Sigmoid colon (tissue), 7 donors: ENCODE data around the gene WDR48. TPM values are rescaled to one million over a fixed set of nuclear protein-coding genes. Genes with fewer than 3 reads are reported as not detected.

ENCODE experiments used
- DNase-seq: peaks from one replicate; pipeline ENCODE4 v3.0.0-alpha.2; 2019
- H3K27ac ChIP-seq, 4 donors: fragments of 200-600 bp; sonication (generic); one replicate each; pipeline ENCODE4 v1.5.1; 2016 to 2019; ENCODE audit warnings: mild to moderate bottlenecking in 1 of 4
- H3K27me3 ChIP-seq, 3 donors: fragments of 200-600 bp; sonication (generic); one replicate each; pipeline ENCODE4 v1.5.1; 2019; ENCODE audit warnings: mild to moderate bottlenecking in 1 of 3
- H3K36me3 ChIP-seq, 4 donors: fragments of 200-600 bp; sonication (generic); one replicate each; pipeline ENCODE4 v1.5.1; 2016 to 2019
- H3K4me1 ChIP-seq, 4 donors: fragments of 200-600 bp; sonication (generic); one replicate each; pipeline ENCODE4 v1.5.1; 2017 to 2019
- H3K4me3 ChIP-seq, 4 donors: fragments of 200-600 bp; sonication (generic); one replicate each; pipeline ENCODE4 v1.5.1; 2017 to 2019; ENCODE audit warnings: mild to moderate bottlenecking in 2 of 4, moderate library complexity in 1 of 4
- H3K9me3 ChIP-seq, 4 donors: fragments of 200-600 bp in 3 of 4; sonication (generic) in 3 of 4; one replicate each; pipeline versions ENCODE4 v1.5.1 to v1.6.1; 2013 to 2019
- EP300 ChIP-seq, 4 donors: sonication (generic); formaldehyde crosslinking; IDR thresholded peaks; one replicate each; pipeline ENCODE4 v1.6.1; 2017; ENCODE audit warnings: antibody characterized with exemption in 4 of 4
- POLR2A ChIP-seq, 2 donors: fragments of 450-650 bp; IDR thresholded peaks; one replicate each; pipeline ENCODE4 v1.6.1; 2016; ENCODE audit warnings: antibody characterized with exemption in 2 of 2, mild to moderate bottlenecking in 2 of 2, moderate library complexity in 2 of 2
- POLR2AphosphoS5 ChIP-seq, 4 donors: sonication (generic); formaldehyde crosslinking; IDR thresholded peaks; one replicate each; pipeline ENCODE4 v1.6.1; 2017; ENCODE audit warnings: antibody characterized with exemption in 4 of 4
- WGBS, 2 donors: extraction: QIAGEN DNeasy Blood & Tissue Kit; methylation state at CpG; one replicate each; pipeline ENCODE4 v1.1.7; 2013; 5-methylcytosine and 5-hydroxymethylcytosine counted together
- intact Hi-C: fragments of 100-400 bp; cut with DNase I; formaldehyde crosslinking; loops from one replicate; pipeline ENCODE4 v1.15.1; 2023
- polyA plus RNA-seq, 3 donors: library from polyadenylated mRNA; stranded (reverse); fragments of 200-250 nt; gene quantifications; one replicate each; pipeline ENCODE4 v1.2.3, GENCODE V29; 2013
- total RNA-seq, 4 donors: library from RNA; depleted of rRNA; stranded (reverse); fragments of >200 nt; gene quantifications; one replicate each; pipeline ENCODE4 v1.1.0, GENCODE V29; 2016
- TF ChIP-seq, protein P1 (sequence below), 4 experiments: fragments of 450-650 bp in 3 of 4; fragments of 200-600 bp in 1 of 4; IDR thresholded peaks; one replicate each; pipeline ENCODE4 v1.5.1; 2016 to 2019; ENCODE audit warnings: antibody characterized with exemption in 4 of 4, mild to moderate bottlenecking in 3 of 4, moderate library complexity in 2 of 4
- donor health status: healthy with polysubstance abuse.
- donor health status: Bipolar disorder and iron deficiency.
- donor health status: healthy.

WDR48 gene
- total and polyA plus RNA-seq, 7 donors, result 15.3 to 50.2 (median 37.4) TPM

DNA sequence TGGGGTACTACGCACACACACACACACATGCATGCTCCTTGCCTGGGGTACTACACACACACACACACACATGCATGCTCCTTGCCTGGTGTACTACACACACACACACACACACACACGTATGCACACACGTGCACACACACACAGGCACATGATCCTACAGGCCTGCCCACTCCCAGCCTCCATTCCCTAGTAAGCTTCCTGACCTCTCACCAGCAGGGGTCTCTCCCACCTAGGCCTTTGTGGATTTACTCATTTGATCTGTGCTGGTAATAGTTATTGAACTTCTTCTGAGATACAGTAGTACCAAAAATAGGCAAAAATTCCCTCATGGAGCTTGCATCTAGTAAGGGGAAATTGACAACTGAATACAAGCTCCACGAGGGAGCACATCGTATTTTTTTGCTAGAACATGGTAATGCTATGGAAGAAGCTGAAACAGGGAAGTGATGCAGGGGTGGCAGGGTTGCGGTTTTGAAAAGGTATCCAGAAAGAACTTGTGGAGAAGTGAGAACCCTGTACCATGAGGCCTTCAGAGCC lies 74.8 kb downstream of the WDR48 start:
- no peak overlapping the region for H3K4me3 ChIP-seq
- TF ChIP-seq, protein P1, sequence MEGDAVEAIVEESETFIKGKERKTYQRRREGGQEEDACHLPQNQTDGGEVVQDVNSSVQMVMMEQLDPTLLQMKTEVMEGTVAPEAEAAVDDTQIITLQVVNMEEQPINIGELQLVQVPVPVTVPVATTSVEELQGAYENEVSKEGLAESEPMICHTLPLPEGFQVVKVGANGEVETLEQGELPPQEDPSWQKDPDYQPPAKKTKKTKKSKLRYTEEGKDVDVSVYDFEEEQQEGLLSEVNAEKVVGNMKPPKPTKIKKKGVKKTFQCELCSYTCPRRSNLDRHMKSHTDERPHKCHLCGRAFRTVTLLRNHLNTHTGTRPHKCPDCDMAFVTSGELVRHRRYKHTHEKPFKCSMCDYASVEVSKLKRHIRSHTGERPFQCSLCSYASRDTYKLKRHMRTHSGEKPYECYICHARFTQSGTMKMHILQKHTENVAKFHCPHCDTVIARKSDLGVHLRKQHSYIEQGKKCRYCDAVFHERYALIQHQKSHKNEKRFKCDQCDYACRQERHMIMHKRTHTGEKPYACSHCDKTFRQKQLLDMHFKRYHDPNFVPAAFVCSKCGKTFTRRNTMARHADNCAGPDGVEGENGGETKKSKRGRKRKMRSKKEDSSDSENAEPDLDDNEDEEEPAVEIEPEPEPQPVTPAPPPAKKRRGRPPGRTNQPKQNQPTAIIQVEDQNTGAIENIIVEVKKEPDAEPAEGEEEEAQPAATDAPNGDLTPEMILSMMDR (IDR thresholded peaks at IDR 0.05), result peak; percentile 56 to 86 (median 67)
- no peak for TF ChIP-seq POLR2AphosphoS5 (IDR thresholded peaks at IDR 0.05)
- no peak for TF ChIP-seq EP300 (IDR thresholded peaks at IDR 0.05)
- no peak for TF ChIP-seq POLR2A (IDR thresholded peaks at IDR 0.05)
- DNase-seq, result peak; percentile 70
- WGBS, 2 donors, result 51 to 54% methylated on average over 6 of the region's 6 CpGs
- intact Hi-C loops, result loop anchor here (1.0 to 5.0 kb wide), 2 partner anchors 66 to 162 kb away; partner anchors contain the start of gene XIRP1
- H3K27ac ChIP-seq, result peak overlapping the region in 1 of 4 donors; percentile 65
- H3K4me1 ChIP-seq, result peaks cover 0 to 14% (median 10%) of the 10 kb centered on the region in 4 donors
- no peaks in the 10 kb centered on the region for H3K36me3 ChIP-seq
- no peaks in the 10 kb centered on the region for H3K27me3 ChIP-seq
- no peaks in the 10 kb centered on the region for H3K9me3 ChIP-seq

DNA sequence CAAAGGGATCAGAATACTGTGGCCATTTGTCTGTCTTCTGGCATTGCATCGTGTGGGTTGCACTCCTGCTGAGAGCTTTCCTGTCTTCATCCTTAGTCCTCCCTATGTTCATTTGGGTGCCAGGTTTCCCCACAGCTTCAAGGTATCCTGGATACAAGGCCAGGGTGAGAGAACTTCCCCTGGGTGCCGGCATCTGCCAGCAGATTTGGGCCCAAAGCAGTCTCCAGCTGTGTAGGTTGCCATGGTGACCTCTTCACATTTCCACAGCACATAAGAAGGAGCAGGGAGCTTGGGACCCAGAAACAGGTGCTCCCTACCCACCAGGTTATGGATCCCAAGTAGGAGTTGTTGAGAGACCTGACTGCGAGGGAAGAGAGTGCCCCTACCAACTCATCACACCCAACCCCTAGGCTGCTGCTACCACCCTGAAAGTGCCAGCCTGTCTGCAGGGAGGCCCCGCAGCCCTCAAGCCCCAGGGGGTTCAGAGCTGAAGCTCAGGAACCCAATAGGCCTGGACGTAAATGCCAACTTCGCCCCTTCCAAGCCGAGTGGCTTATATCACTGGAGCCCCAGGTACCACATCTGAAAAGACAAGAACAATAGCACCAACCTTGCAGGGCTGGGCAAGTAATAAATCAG lies 75.6 kb downstream of the WDR48 start:
- peak overlapping the region in 1 of 4 donors; percentile 3 for H3K27ac ChIP-seq
- H3K4me1 ChIP-seq, result peaks cover 0 to 14% (median 10%) of the 10 kb centered on the region in 4 donors
- no peaks in the 10 kb centered on the region for H3K36me3 ChIP-seq
- intact Hi-C loops, result loop anchor here (5.0 kb wide), 1 partner anchor 65 kb away; the partner anchor contains the start of gene XIRP1
- TF ChIP-seq, protein P1 (IDR thresholded peaks at IDR 0.05), result no peak
- no peak for TF ChIP-seq EP300 (IDR thresholded peaks at IDR 0.05)
- no peak for TF ChIP-seq POLR2A (IDR thresholded peaks at IDR 0.05)
- no peak for TF ChIP-seq POLR2AphosphoS5 (IDR thresholded peaks at IDR 0.05)
- no peaks in the 10 kb centered on the region for H3K27me3 ChIP-seq
- no peak overlapping the region for H3K4me3 ChIP-seq
- peak; percentile 44 for DNase-seq
- H3K9me3 ChIP-seq, result no peaks in the 10 kb centered on the region
- 74 to 90% methylated on average over 7 of the region's 7 CpGs for WGBS, 2 donors

DNA sequence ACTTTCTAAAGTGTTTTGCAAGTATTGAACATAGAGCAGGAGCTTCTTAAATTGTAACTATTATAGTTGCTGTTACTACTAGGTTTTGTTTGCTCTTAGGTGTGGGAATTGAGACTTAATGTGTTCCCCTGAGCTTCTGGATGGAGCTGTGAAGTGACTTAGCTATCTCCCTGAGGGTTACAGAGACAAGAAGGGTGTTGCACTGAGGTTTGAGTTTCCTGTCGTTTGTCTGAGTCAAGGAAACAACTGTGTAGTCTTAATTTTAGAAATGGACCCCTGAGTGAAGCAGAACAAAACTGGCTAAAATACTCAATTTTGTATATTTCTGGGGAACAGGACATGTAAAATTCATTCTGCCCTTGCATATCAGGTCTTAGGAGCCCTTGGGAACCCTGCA lies 76.1 kb downstream of the WDR48 start:
- no peaks in the 10 kb centered on the region for H3K36me3 ChIP-seq
- H3K4me3 ChIP-seq, result no peak overlapping the region
- TF ChIP-seq, protein P1 (IDR thresholded peaks at IDR 0.05), result no peak
- TF ChIP-seq POLR2A (IDR thresholded peaks at IDR 0.05) (no peak), EP300 (IDR thresholded peaks at IDR 0.05) (no peak), POLR2AphosphoS5 (IDR thresholded peaks at IDR 0.05) (no peak)
- H3K9me3 ChIP-seq, result no peaks in the 10 kb centered on the region
- intact Hi-C loops, result loop anchor here (5.0 kb wide), 1 partner anchor 64 kb away; the partner anchor contains the start of gene XIRP1
- H3K27me3 ChIP-seq, result no peaks in the 10 kb centered on the region
- DNase-seq, result no peak
- no peak overlapping the region for H3K27ac ChIP-seq
- WGBS, 2 donors, result 28 to 46% methylated on average over 1 of the region's 1 CpG
- peaks cover 0 to 14% (median 10%) of the 10 kb centered on the region in 4 donors for H3K4me1 ChIP-seq

DNA sequence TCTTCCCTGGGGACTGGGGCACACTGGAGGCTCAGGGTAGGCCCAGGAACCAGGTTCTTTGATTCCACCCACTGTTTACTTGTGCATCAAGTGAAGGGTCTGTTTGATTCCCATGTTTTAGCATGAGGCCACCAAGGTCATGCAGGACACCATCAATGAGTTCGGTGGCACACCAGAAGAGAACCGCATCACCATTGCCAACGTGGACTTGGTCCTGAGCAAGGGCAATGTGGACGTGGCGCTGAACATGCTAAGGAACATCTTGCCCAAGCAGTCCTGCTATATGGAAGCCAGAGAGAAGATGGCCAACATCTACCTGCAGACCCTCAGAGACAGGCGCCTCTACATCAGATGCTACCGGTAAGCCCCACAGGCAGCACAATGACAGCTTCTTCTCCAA lies 77.1 kb downstream of the WDR48 start:
- peak; percentile 36 for DNase-seq
- Histone ChIP-seq H3K27me3 (no peaks in the 10 kb centered on the region), H3K9me3 (no peaks in the 10 kb centered on the region), H3K4me1 (peaks cover 0 to 14% (median 10%) of the 10 kb centered on the region in 4 donors), H3K36me3 (no peaks in the 10 kb centered on the region), H3K27ac (no peak overlapping the region), H3K4me3 (no peak overlapping the region)
- TF ChIP-seq POLR2AphosphoS5 (IDR thresholded peaks at IDR 0.05), result no peak
- TF ChIP-seq EP300 (IDR thresholded peaks at IDR 0.05), result no peak
- TF ChIP-seq POLR2A (IDR thresholded peaks at IDR 0.05), result no peak
- TF ChIP-seq, protein P1 (IDR thresholded peaks at IDR 0.05), result no peak
- WGBS, 2 donors, result 97% methylated on average over 7 of the region's 7 CpGs
- intact Hi-C loops, result loop anchor here (5.0 kb wide), 1 partner anchor 63 kb away; the partner anchor contains the start of gene XIRP1
